ENCODE measurements around the gene MCIDAS. TPM values are rescaled to one million over a fixed set of nuclear protein-coding genes. Genes with fewer than 3 reads are reported as not detected.

The MCIDAS gene
- 6.4 TPM for total RNA-seq (2021; ENCODE audit: unreplicated experiment)
- 3.1 and 3.4 TPM in 2 replicates for polyA plus RNA-seq (2012)
- Bru-seq, nascent RNA, result percentile 62 among the genes with signal in this experiment
- percentile 50 among the genes with signal in this experiment for BruChase-seq, experiment 1, labeled RNA remaining after a 6-hour chase
- percentile 60 among the genes with signal in this experiment for BruChase-seq, experiment 2, labeled RNA remaining after a 2-hour chase
- long read RNA-seq, transcript MCIDAS-201 (7 exons, 1,736 nt), result major isoform, 5 of 17 reads
- long read RNA-seq, partial matches to known transcripts, result 9 of 17 reads
- long read RNA-seq, other reads (novel, unspliced or antisense), result 3 of 17 reads

DNA sequence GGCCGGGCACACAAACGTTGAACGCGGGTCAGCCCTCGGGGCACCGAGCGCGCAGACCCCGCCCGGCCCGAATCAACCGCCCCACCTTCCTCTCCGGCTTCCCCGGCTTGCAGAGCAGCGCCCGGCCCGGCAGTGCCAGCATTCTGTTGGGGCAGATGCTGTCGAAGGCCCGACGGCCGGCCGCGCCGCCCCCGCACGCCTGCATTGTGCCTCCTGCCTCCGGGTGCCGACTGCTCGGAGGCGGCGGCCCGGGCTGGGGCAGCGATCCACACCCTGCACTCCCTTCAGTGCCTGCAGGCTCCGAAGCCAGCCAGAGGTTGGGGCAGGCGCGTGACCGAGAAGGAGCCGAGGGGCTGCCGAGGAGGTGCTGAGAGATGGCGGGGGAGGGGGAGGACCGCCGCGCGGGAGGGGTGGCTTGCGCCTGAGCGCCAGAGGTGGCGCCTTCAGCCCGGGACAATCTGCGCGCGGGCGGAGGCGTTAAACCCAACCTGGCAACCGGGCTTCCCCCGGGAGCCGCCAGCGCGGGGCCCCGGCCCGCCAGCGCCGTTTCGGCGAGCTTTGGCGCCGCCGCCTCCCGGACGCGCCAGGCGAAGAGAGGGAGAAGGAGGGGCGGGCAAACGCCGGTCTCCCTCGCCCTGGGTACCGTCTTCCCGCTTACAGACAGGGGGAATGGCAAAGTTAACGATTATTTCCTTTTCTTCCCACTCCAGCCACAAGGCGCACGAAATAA is at the start of gene MCIDAS:
Gene MCIDAS, minus strand, starts transcription at position 382 of the 730 bp plus-strand sequence. Its CDS starts 177 bp downstream, at position 205.
- intact Hi-C loops (cut with micrococcal nuclease), result loop anchor here (2.0 to 5.0 kb wide), 5 partner anchors 40 to 695 kb away; partner anchors contain the start of genes CDC20B, DHX29 and MTREX
- peaks cover 10 to 22% of the 10 kb centered on the region in 2 experiments for H3K4me1 ChIP-seq (ENCODE audit: control insufficient read depth in 1 of 2, insufficient read depth in 2 of 2, low read length in 2 of 2)
- DNase-seq (ENCODE audit: low read depth, low spot score), result peak; percentile 64
- peak; percentile 15 for TF ChIP-seq TCF7L2 (IDR thresholded peaks at IDR 0.05; ENCODE audit: borderline replicate concordance, extremely low read depth, insufficient read depth, insufficient read length)
- TF ChIP-seq SP1 (IDR thresholded peaks at IDR 0.05; ENCODE audit: low read depth), result no peak
- no peak for TF ChIP-seq EZH2 (IDR thresholded peaks at IDR 0.05)
- TF ChIP-seq POLR2AphosphoS5 (IDR thresholded peaks at IDR 0.05; ENCODE audit: low read depth, low read length), result peak; percentile 62
- no peak for TF ChIP-seq ZNF274 (IDR thresholded peaks at IDR 0.05; ENCODE audit: low read depth, low read length)
- TF ChIP-seq, protein P1, sequence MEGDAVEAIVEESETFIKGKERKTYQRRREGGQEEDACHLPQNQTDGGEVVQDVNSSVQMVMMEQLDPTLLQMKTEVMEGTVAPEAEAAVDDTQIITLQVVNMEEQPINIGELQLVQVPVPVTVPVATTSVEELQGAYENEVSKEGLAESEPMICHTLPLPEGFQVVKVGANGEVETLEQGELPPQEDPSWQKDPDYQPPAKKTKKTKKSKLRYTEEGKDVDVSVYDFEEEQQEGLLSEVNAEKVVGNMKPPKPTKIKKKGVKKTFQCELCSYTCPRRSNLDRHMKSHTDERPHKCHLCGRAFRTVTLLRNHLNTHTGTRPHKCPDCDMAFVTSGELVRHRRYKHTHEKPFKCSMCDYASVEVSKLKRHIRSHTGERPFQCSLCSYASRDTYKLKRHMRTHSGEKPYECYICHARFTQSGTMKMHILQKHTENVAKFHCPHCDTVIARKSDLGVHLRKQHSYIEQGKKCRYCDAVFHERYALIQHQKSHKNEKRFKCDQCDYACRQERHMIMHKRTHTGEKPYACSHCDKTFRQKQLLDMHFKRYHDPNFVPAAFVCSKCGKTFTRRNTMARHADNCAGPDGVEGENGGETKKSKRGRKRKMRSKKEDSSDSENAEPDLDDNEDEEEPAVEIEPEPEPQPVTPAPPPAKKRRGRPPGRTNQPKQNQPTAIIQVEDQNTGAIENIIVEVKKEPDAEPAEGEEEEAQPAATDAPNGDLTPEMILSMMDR (IDR thresholded peaks at IDR 0.05 in 2 of 3, conservative IDR thresholded peaks at IDR 0.05 in 1 of 3; ENCODE audit: borderline replicate concordance in 1 of 3, insufficient read depth in 1 of 3, low read depth in 2 of 3, low read length in 2 of 3), result peak in 1 of 3 experiments; percentile 1; a peak in 1 of 6 replicates
- TF ChIP-seq, protein P2, sequence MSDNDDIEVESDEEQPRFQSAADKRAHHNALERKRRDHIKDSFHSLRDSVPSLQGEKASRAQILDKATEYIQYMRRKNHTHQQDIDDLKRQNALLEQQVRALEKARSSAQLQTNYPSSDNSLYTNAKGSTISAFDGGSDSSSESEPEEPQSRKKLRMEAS (IDR thresholded peaks at IDR 0.05), result no peak
- TF ChIP-seq, protein P3, sequence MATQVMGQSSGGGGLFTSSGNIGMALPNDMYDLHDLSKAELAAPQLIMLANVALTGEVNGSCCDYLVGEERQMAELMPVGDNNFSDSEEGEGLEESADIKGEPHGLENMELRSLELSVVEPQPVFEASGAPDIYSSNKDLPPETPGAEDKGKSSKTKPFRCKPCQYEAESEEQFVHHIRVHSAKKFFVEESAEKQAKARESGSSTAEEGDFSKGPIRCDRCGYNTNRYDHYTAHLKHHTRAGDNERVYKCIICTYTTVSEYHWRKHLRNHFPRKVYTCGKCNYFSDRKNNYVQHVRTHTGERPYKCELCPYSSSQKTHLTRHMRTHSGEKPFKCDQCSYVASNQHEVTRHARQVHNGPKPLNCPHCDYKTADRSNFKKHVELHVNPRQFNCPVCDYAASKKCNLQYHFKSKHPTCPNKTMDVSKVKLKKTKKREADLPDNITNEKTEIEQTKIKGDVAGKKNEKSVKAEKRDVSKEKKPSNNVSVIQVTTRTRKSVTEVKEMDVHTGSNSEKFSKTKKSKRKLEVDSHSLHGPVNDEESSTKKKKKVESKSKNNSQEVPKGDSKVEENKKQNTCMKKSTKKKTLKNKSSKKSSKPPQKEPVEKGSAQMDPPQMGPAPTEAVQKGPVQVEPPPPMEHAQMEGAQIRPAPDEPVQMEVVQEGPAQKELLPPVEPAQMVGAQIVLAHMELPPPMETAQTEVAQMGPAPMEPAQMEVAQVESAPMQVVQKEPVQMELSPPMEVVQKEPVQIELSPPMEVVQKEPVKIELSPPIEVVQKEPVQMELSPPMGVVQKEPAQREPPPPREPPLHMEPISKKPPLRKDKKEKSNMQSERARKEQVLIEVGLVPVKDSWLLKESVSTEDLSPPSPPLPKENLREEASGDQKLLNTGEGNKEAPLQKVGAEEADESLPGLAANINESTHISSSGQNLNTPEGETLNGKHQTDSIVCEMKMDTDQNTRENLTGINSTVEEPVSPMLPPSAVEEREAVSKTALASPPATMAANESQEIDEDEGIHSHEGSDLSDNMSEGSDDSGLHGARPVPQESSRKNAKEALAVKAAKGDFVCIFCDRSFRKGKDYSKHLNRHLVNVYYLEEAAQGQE (IDR thresholded peaks at IDR 0.05; ENCODE audit: low read depth), result no peak
- TF ChIP-seq EGR1 (IDR thresholded peaks at IDR 0.05; ENCODE audit: low read depth), result no peak
- peak; percentile 92 for TF ChIP-seq ZFX (IDR thresholded peaks at IDR 0.05)
- TF ChIP-seq SIN3A (IDR thresholded peaks at IDR 0.05; ENCODE audit: low read depth), result no peak
- TF ChIP-seq FOSL1 (IDR thresholded peaks at IDR 0.05; ENCODE audit: low read depth), result no peak
- no peak for TF ChIP-seq YY1 (IDR thresholded peaks at IDR 0.05; ENCODE audit: extremely low read depth, insufficient replicate concordance, low read depth, low read length)
- no peak for TF ChIP-seq CEBPB (IDR thresholded peaks at IDR 0.05; ENCODE audit: low read depth)
- no peak for TF ChIP-seq ELF1 (IDR thresholded peaks at IDR 0.05; ENCODE audit: borderline replicate concordance, low read depth)
- TF ChIP-seq JUND (IDR thresholded peaks at IDR 0.05), result no peak
- TF ChIP-seq SRF (IDR thresholded peaks at IDR 0.05; ENCODE audit: low read depth), result no peak
- TF ChIP-seq POLR2A (IDR thresholded peaks at IDR 0.05; ENCODE audit: borderline replicate concordance, extremely low read depth, insufficient read depth, insufficient read length), result peak; percentile 67
- POLR2A ChIA-PET, result interaction anchor here (1.0 to 1.6 kb wide), 2 partner anchors 8 to 50 kb away, joined by 3 to 9 read pairs; no protein-coding TSS in a partner anchor
- H3K9ac ChIP-seq (ENCODE audit: low read length), result peak within 1 kb of the TSS; percentile 85
- H4K20me1 ChIP-seq (ENCODE audit: insufficient read depth), result no peaks in the 10 kb centered on the region
- peak within 1 kb of the TSS; percentile 92 for H3K27ac ChIP-seq (ENCODE audit: low read depth, low read length)
- peak within 1 kb of the TSS; percentile 62 to 75 for H3K4me3 ChIP-seq (replicated peaks in 1 of 2; ENCODE audit: low read depth in 1 of 2, low read length in 2 of 2)
- ATAC-seq, result peak; percentile 79
- no TSS peak for BruUV-seq (replicated peaks)
- H3K9me3 ChIP-seq (ENCODE audit: control insufficient read depth in 1 of 2, insufficient read depth in 1 of 2, low read depth in 1 of 2, low read length in 2 of 2), result no peaks in the 10 kb centered on the region
- H3K36me3 ChIP-seq (ENCODE audit: control insufficient read depth in 1 of 2, insufficient read depth in 2 of 2, low read length in 2 of 2), result 0 out of 4 replicates have a peak, but pooled peaks cover 2 to 5% of the 10 kb centered on the region in 2 experiments
- H3K79me2 ChIP-seq (ENCODE audit: insufficient read depth, low read length), result peaks cover 3% of the 10 kb centered on the region; the same call in 1 of the 2 replicates
- H3K27me3 ChIP-seq (ENCODE audit: insufficient read depth, low read length), result no peaks in the 10 kb centered on the region
- H3K9me2 ChIP-seq (ENCODE audit: insufficient read depth), result no peaks in the 10 kb centered on the region
- H3K4me2 ChIP-seq (ENCODE audit: low read length), result peak within 1 kb of the TSS; percentile 92
- peak within 1 kb of the TSS; percentile 84 for H2AFZ ChIP-seq (ENCODE audit: low read depth, low read length, poor library complexity, severe bottlenecking)
- CTCF ChIA-PET, result interaction anchor here (1.2 to 1.7 kb wide), 3 partner anchors 9 to 465 kb away, joined by 3 to 8 read pairs (median 4); partner anchors contain the start of gene CDC20B
- RAD21 ChIA-PET (ENCODE audit: low non-redundant PET in 1 of 2, low total read pairs in 2 of 2, uncharacterized antibody in 2 of 2, unreplicated experiment in 2 of 2), result no interaction called here

Measured in HCT116 (cell line).